ENCODE data around the gene OR2F1.

DNA sequence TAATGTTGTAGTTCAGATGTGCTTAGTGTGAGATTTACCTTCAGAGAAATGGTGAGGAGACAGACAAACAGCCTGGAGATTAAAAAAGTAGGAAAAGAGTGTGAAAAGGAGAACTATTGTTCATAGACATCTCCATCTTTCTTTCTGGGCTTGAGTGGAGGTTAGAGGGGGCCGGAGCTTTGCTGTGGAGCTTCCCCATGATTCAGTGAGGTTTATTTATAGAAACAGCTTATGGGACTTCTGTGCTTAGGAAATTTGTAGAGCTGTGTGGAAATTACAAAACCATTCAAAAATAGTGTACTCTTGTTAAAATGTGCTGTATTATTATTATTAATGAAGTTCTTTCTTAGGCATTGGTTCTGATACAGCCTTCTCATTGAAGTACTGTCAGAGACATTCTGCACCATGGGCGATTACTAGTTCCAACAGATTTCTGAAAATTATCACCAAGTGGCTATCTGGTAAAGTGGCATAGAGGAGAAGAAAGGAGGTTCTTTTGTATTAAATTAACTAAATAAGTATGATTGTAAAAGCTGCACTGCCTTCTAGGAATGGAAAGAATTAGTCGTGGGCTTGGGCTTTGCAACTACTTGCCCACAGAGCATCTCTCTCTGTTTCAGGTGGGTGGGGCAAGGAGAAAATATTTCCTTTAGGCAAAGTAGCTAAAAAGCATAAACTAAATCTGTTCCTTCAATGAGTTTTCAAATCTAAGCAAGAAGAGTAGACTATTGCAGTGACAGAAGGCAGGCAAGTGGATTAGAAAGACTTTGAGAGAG lies 44.0 kb upstream of the OR2F1 start:
- no peak for TF ChIP-seq POLR2AphosphoS5 (IDR thresholded peaks at IDR 0.05; ENCODE audit: low read depth, low read length)
- TF ChIP-seq, protein P1, sequence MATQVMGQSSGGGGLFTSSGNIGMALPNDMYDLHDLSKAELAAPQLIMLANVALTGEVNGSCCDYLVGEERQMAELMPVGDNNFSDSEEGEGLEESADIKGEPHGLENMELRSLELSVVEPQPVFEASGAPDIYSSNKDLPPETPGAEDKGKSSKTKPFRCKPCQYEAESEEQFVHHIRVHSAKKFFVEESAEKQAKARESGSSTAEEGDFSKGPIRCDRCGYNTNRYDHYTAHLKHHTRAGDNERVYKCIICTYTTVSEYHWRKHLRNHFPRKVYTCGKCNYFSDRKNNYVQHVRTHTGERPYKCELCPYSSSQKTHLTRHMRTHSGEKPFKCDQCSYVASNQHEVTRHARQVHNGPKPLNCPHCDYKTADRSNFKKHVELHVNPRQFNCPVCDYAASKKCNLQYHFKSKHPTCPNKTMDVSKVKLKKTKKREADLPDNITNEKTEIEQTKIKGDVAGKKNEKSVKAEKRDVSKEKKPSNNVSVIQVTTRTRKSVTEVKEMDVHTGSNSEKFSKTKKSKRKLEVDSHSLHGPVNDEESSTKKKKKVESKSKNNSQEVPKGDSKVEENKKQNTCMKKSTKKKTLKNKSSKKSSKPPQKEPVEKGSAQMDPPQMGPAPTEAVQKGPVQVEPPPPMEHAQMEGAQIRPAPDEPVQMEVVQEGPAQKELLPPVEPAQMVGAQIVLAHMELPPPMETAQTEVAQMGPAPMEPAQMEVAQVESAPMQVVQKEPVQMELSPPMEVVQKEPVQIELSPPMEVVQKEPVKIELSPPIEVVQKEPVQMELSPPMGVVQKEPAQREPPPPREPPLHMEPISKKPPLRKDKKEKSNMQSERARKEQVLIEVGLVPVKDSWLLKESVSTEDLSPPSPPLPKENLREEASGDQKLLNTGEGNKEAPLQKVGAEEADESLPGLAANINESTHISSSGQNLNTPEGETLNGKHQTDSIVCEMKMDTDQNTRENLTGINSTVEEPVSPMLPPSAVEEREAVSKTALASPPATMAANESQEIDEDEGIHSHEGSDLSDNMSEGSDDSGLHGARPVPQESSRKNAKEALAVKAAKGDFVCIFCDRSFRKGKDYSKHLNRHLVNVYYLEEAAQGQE (IDR thresholded peaks at IDR 0.05; ENCODE audit: insufficient read depth in 1 of 2, low read depth in 2 of 2, low read length in 2 of 2), result no peak
- TF ChIP-seq SIN3A (IDR thresholded peaks at IDR 0.05; ENCODE audit: borderline replicate concordance, insufficient read depth, low read length), result no peak
